Endothelial cell of umbilical vein (primary cell): Measurements from ENCODE around the gene ZNF668. TPM values are rescaled to one million over a fixed set of nuclear protein-coding genes. Genes with fewer than 3 reads are reported as not detected.
"Not testable (repeated sequence)": the region's sequence is repeated elsewhere in the genome, so short reads cannot be mapped to it uniquely, and the experiment has no call there.

ENCODE experiments used
- BruUV-seq: library from RNA; stranded (reverse); fragments of 400-500 nt; replicated peaks from 2 replicates; lab custom pipeline; 2021; lab: Mats Ljungman, UMichigan
- CTCF ChIA-PET: fragments of 300-600, 350-600 bp; sonication (Branson Sonifier 250); formaldehyde crosslinking; loops from one replicate; lab custom pipeline; 2021; ENCODE audit warnings: antibody characterized with exemption, inconsistent platforms; lab: Charles Lee
- POLR2A ChIA-PET: fragments of 300-600, 350-600 bp; sonication (Branson Sonifier 250); formaldehyde crosslinking; loops from one replicate; lab custom pipeline; 2021; ENCODE audit warnings: antibody characterized with exemption, inconsistent platforms; lab: Charles Lee
- DNase-seq: peaks from one replicate; pipeline ENCODE4 v3.0.0-alpha.2; 2011; ENCODE audit warnings: low read depth, low spot score
- FAIRE-seq: peaks from 2 replicates; lab custom pipeline; 2011; peaks lifted over from hg19 to GRCh38; lab: Jason Lieb, UNC
- H2AFZ ChIP-seq: 2 replicates; pipeline ENCODE4 v1.6.0; 2012; ENCODE audit warnings: low read depth, low read length, control low read depth, inconsistent platforms
- H3K27ac ChIP-seq: 2 replicates; pipeline ENCODE4 v1.5.1; 2011; ENCODE audit warnings: low read depth, mild to moderate bottlenecking, control low read depth, low read length, moderate library complexity; ENCODE audit not compliant: insufficient read depth
- H3K27me3 ChIP-seq, 2 experiments: 2 replicates each; pipeline versions ENCODE4 v1.6.0 to v1.6.1; 2011; ENCODE audit warnings: low read length in 2 of 2, mixed read lengths in 1 of 2; ENCODE audit not compliant: control insufficient read depth in 2 of 2, insufficient read depth in 2 of 2
- H3K36me3 ChIP-seq, 2 experiments: 2 replicates in 1 of 2; 3 replicates in 1 of 2; pipeline ENCODE4 v1.5.1; 2011; ENCODE audit warnings: low read length in 2 of 2, mild to moderate bottlenecking in 1 of 2, moderate library complexity in 1 of 2; ENCODE audit not compliant: control insufficient read depth in 2 of 2, insufficient read depth in 2 of 2; ENCODE audit errors: extremely low read depth in 1 of 2
- H3K4me1 ChIP-seq: 3 replicates; pipeline ENCODE4 v1.5.1; 2011; ENCODE audit warnings: mild to moderate bottlenecking, low read length; ENCODE audit not compliant: control insufficient read depth, insufficient read depth; ENCODE audit errors: extremely low read depth
- H3K4me2 ChIP-seq: 2 replicates; pipeline ENCODE4 v1.6.1; 2011; ENCODE audit warnings: low read length, control low read depth, mixed read lengths; ENCODE audit not compliant: insufficient read depth
- H3K4me3 ChIP-seq, 3 experiments: fragments of 200-600 bp in 1 of 3; sonication (generic), shearing (Covaris generic) in 1 of 3; replicated peaks in 1 of 3; 2 replicates each; pipeline ENCODE4 v1.5.1; 2011 to 2016; ENCODE audit warnings: control low read depth in 3 of 3, low read length in 3 of 3, mild to moderate bottlenecking in 2 of 3, inconsistent platforms in 1 of 3, low read depth in 1 of 3, moderate library complexity in 1 of 3; ENCODE audit not compliant: insufficient read depth in 1 of 3
- H3K79me2 ChIP-seq: 2 replicates; pipeline ENCODE4 v1.6.0; 2012; ENCODE audit warnings: low read length, inconsistent platforms; ENCODE audit not compliant: control insufficient read depth, insufficient read depth
- H3K9ac ChIP-seq: replicated peaks from 2 replicates; pipeline ENCODE3; 2011; ENCODE audit warnings: low read length, control low read depth; ENCODE audit not compliant: insufficient read depth; ENCODE audit errors: extremely low read depth
- H3K9me1 ChIP-seq: replicated peaks from 3 replicates; pipeline ENCODE4 v1.6.0; 2011; ENCODE audit warnings: mild to moderate bottlenecking, low read length; ENCODE audit not compliant: control insufficient read depth, insufficient read depth; ENCODE audit errors: extremely low read depth
- H3K9me3 ChIP-seq: replicated peaks from 2 replicates; pipeline ENCODE4 v1.5.1; 2012; ENCODE audit warnings: low read length, inconsistent platforms; ENCODE audit not compliant: control insufficient read depth, insufficient read depth
- H4K20me1 ChIP-seq: replicated peaks from 2 replicates; pipeline ENCODE3; 2011; ENCODE audit warnings: mild to moderate bottlenecking, low read length; ENCODE audit not compliant: control insufficient read depth, insufficient read depth; ENCODE audit errors: extremely low read depth
- CTCF ChIP-seq, 2 donors: IDR thresholded peaks; 1 replicate in 1 of 2; 2 replicates in 1 of 2; pipeline ENCODE4 v1.5.1; 2011; ENCODE audit warnings: low read length in 2 of 2, mild to moderate bottlenecking in 2 of 2, moderate library complexity in 2 of 2, control low read depth in 1 of 2, inconsistent platforms in 1 of 2, low read depth in 1 of 2; ENCODE audit not compliant: insufficient read depth in 1 of 2; ENCODE audit errors: extremely low read depth in 1 of 2
- EZH2 ChIP-seq: IDR thresholded peaks from 2 replicates; pipeline ENCODE4 v1.6.1; 2012; ENCODE audit warnings: borderline replicate concordance, low read depth, mild to moderate bottlenecking, moderate library complexity, low read length, inconsistent platforms; ENCODE audit not compliant: severe bottlenecking
- FOS ChIP-seq: IDR thresholded peaks from 2 replicates; pipeline ENCODE4 v1.6.1; 2011; ENCODE audit warnings: mild to moderate bottlenecking, low read length, moderate library complexity, borderline replicate concordance; ENCODE audit not compliant: insufficient read depth
- GATA2 ChIP-seq: IDR thresholded peaks from 2 replicates; pipeline ENCODE4 v1.7.0; 2011; ENCODE audit warnings: low read depth, mild to moderate bottlenecking, moderate library complexity, mixed read lengths, low read length; ENCODE audit not compliant: insufficient read length, insufficient read depth
- JUN ChIP-seq: IDR thresholded peaks from 2 replicates; pipeline ENCODE4 v1.6.1; 2011; ENCODE audit warnings: borderline replicate concordance, low read depth; ENCODE audit not compliant: insufficient read length, insufficient read depth
- MYC ChIP-seq: IDR thresholded peaks from one replicate; pipeline ENCODE4 v1.6.1; 2011; ENCODE audit warnings: mild to moderate bottlenecking, low read depth, low read length
- POLR2A ChIP-seq: IDR thresholded peaks from 2 replicates; pipeline ENCODE4 v1.6.1; 2012; ENCODE audit warnings: low read depth, mild to moderate bottlenecking, control low read depth, low read length
- POLR2AphosphoS5 ChIP-seq: IDR thresholded peaks from 2 replicates; pipeline ENCODE4 v1.6.1; 2012; ENCODE audit warnings: low read depth, mild to moderate bottlenecking, control low read depth, low read length, moderate library complexity; ENCODE audit not compliant: insufficient read depth
- dilution Hi-C: fragments of 300-500 bp; cut with MboI; formaldehyde crosslinking; loops from one replicate; pipeline ENCODE4 v1.15.0; 2019; ENCODE audit warnings: low sequenced_read_pairs; ENCODE audit not compliant: extremely low pct_ligation_motif_present
- intact Hi-C: fragments of 100-400 bp; cut with micrococcal nuclease; formaldehyde crosslinking; loops from one replicate; pipeline ENCODE4 v1.10.0; 2022
- polyA plus RNA-seq, 4 experiments: library from polyadenylated mRNA; depleted of rRNA in 3 of 4; stranded (reverse) in 3 of 4; unstranded in 1 of 4; fragments of >200 nt; gene quantifications; 2 replicates each; pipeline versions ENCODE4 v1.2.1 to v1.2.3, GENCODE V29; 2011 to 2012; ENCODE audit warnings: missing spikeins in 1 of 4
- total RNA-seq: library from RNA; stranded (reverse); gene quantifications from 2 replicates; pipeline ENCODE4 v1.2.3, GENCODE V29; 2021
- TF ChIP-seq, protein P1 (sequence below): IDR thresholded peaks from 2 replicates; pipeline ENCODE4 v1.6.1; 2011; ENCODE audit not compliant: insufficient read depth, insufficient read length

The ZNF668 gene
- total and polyA plus RNA-seq, 2 donors (not counting 3 experiments of a cell fraction or from before 2014, with no cell fraction given): 11.8 to 13.3 TPM

DNA sequence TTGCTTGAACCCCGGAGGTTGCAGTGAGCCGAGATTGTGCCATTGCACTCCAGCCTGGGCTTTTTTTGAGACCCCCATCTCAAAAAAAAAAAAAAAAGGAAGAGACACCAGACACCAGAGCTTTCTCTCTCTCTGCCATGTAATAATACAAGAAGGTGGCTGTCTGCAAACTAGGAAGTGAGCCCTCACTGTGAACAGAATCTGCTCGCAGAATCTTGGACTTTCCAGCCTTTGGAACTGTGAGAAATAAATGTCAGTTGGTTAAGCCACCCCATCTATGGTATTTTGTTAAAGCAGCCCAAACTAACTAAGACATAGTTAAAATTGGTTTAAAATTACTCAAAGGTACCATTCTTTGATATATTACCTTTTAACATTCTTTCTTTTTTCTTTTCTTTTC, 53.5 kb downstream of the ZNF668 start:
- no peak for TF ChIP-seq CTCF (IDR thresholded peaks at IDR 0.05; ENCODE audit: extremely low read depth in 1 of 2, insufficient read depth in 1 of 2, low read depth in 1 of 2, low read length in 2 of 2)
- TF ChIP-seq MYC: no peak
- no peak for TF ChIP-seq POLR2AphosphoS5
- TF ChIP-seq GATA2: no peak
- no peak for TF ChIP-seq FOS
- no peak for TF ChIP-seq EZH2
- TF ChIP-seq POLR2A: no peak
- TF ChIP-seq, protein P1, sequence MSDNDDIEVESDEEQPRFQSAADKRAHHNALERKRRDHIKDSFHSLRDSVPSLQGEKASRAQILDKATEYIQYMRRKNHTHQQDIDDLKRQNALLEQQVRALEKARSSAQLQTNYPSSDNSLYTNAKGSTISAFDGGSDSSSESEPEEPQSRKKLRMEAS: no peak
- no peak for TF ChIP-seq JUN
- H3K9me3 ChIP-seq: no peaks in the 10 kb centered on the region
- intact Hi-C loops (no loop called here), dilution Hi-C loops (no loop called here)
- no peaks in the 10 kb centered on the region for H3K9me1 ChIP-seq
- ChIA-PET POLR2A (no interaction called here), CTCF (interaction anchor here (0.8 to 1.0 kb wide), 3 partner anchors 10 to 848 kb away, joined by 3 to 4 read pairs (median 3); no protein-coding TSS in a partner anchor)
- H3K4me1 ChIP-seq: no peaks in the 10 kb centered on the region
- no TSS peak for BruUV-seq
- no peaks in the 10 kb centered on the region for H3K27me3 ChIP-seq
- DNase-seq: no peak
- no peaks in the 10 kb centered on the region for H3K79me2 ChIP-seq
- no peak overlapping the region for H3K9ac ChIP-seq
- H3K4me3 ChIP-seq: no peak overlapping the region
- FAIRE-seq: no peak
- H3K27ac ChIP-seq: no peak overlapping the region
- H2AFZ ChIP-seq: no peak overlapping the region
- no peaks in the 10 kb centered on the region for H4K20me1 ChIP-seq
- H3K36me3 ChIP-seq: no peaks in the 10 kb centered on the region
- no peak overlapping the region for H3K4me2 ChIP-seq

- H3K79me2 ChIP-seq, DNase-seq, H3K9ac ChIP-seq, H3K27me3 ChIP-seq, POLR2A ChIA-PET, CTCF ChIA-PET, H2AFZ ChIP-seq, H3K4me2 ChIP-seq, H3K9me3 ChIP-seq, FAIRE-seq, H3K27ac ChIP-seq, BruUV-seq, H3K4me1 ChIP-seq, H4K20me1 ChIP-seq, intact Hi-C loops, H3K4me3 ChIP-seq, dilution Hi-C loops, H3K9me1 ChIP-seq, H3K36me3 ChIP-seq: not testable (repeated sequence)
Measured at GRCh38 chr16:31017756-31018155, 56.3 kb downstream of the ZNF668 start.
